Ammon's horn (tissue), 1 donor: ENCODE data around the gene SLC6A18.
"Not testable (repeated sequence)": the region's sequence is repeated elsewhere in the genome, so short reads cannot be mapped to it uniquely, and the experiment has no call there.

ENCODE experiments used
- DNase-seq: peaks from one replicate; pipeline ENCODE4 v3.0.0-alpha.2; 2016; ENCODE audit warnings: low spot score

Gene SLC6A18

DNA sequence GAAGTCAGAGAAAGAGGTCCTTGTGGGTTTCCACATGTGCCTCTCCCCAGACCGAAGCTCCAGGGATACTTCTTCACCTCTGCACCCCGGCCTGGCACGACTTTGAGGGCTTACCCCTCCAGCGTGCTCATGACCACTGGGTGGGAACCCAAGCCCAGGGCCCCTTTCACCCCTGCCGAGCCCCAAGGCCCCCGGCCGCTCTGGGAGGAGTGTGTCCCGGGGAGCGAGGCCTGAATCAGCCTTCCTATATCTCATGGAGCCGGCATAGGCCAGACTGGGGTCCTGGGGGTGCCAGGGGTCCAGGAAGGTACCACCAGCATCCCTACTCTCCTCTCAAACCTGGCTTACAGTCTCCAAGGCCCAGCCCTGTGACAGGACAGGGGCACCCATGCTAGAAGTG, 52.6 kb downstream of the SLC6A18 start:
- DNase-seq: no peak

DNA sequence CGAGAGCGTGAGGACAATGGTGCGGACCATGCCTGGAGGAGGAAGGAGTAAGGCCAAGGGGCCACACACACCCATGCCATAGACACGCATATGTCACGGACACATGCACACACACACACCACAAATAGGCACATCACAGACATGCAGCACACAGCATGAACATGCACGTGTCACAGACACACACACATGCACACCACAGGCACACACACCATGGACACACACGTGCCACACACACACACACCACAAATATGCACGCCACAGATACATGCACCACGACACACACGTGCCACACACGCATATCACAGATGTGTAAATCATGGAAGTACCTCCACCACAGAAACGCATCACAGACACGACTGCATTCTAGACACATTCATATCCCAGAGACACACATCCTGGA, 53.0 kb downstream of the SLC6A18 start:
- DNase-seq: no peak

DNA sequence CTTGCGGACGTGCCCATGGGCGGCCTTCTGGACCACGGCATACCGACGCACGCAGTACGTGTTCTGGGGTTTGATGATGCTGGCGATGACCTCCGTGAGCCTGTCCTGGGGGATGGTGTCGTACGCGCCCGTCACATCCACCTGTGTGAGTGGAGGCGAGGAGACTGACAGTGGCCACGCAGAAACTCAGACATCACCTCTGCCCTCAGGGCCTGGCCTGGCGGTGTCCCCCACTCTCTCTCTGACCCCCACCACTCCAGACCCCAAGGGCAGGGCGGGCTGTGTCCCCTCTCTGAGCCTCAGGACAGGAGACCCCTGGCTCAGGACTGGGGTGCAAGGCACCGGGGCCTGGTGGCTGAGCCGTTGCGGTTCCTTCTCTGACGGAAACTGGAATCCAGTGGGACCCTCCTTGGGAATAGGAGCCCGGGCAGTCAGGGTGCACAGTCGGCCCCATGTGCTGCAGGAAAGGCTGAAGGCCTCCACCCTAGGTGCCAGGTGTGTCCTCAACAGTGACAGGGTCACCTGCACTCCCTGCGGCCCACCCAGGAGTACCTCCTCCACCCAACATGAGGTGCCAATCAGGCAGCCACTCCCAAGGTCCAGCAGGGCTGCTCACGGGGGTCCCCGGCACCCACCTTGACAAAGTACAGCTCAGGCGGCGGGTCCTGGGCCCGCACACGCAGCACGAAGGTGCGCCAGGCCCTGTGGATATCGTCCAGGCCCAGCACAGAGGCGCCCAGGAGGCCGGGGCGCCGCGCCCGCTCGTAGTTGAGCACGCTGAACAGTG, 53.7 kb downstream of the SLC6A18 start:
- no peak for DNase-seq

DNA sequence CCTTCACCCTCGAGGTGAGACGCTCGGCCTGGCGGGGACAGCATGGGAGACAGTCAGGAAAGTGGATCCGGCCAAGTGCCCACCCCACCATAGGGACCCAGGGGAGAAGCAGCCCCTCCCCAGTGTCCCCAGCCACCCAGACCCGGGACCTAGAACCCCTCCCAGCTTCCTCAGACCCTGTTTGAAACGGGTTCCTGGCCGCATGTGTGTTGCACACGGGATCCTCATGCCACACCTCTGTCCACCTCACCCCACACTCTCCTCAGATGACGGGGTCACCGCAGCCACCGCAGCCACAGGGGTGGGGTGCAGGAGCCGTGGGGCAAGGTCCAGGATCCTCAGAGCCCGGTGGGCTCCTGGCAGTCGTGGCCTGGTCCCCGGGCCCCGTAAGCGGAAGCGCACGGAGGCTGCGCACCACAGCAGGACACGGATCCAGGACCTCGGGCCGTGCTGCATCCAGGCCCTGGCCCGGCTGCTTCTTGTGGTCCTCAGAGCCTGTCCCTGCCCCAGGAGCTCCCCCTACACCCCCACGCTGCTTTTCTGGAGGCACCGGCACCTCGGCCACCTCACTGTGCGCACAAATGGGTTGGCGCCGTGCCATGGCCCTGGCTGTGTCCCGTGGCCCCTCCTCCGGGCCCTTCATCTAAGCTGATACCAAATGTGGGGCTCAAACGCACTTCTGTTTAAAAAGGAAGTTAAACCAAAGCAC, 54.4 kb downstream of the SLC6A18 start:
- no peak for DNase-seq

DNA sequence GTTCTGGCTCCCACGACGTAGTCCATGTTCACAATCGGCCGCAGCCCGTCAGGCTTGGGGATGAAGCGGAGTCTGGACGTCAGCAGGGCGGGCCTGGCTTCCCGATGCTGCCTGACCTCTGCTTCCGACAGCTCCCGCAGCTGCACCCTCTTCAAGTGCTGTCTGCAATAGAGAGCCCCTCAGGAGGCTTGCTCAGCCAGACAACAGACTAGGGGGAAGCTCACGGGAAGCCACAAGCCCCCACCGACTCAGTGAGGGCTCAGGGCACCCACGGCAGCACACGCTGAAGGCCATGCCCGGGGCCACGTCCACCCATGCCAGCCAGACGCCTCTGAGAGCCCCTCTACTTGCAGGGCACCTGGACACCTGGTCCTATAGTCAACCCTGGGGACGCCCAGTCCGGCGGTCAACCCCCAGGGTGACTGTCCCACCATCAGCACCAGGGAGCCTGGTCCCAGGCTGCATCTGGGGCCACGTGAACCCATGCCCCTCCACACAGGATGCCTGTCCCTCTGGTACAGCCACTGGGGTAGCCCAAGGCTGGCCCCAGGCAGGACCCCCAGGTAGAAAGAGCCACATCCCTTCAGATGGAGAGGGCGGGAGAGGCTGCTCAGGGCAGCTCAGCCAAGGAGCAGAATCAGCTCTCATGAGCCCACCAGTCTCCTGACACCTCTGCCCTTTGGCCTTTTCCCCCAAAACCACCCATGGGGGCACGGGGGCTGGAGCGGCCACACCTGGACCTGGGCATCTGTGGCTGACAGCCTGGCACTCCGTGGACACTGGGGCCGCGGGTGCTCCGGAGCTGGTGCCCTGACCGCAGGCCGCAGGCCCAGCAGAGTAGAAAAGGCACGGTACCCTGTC, 55.2 kb downstream of the SLC6A18 start:
- no peak for DNase-seq

DNA sequence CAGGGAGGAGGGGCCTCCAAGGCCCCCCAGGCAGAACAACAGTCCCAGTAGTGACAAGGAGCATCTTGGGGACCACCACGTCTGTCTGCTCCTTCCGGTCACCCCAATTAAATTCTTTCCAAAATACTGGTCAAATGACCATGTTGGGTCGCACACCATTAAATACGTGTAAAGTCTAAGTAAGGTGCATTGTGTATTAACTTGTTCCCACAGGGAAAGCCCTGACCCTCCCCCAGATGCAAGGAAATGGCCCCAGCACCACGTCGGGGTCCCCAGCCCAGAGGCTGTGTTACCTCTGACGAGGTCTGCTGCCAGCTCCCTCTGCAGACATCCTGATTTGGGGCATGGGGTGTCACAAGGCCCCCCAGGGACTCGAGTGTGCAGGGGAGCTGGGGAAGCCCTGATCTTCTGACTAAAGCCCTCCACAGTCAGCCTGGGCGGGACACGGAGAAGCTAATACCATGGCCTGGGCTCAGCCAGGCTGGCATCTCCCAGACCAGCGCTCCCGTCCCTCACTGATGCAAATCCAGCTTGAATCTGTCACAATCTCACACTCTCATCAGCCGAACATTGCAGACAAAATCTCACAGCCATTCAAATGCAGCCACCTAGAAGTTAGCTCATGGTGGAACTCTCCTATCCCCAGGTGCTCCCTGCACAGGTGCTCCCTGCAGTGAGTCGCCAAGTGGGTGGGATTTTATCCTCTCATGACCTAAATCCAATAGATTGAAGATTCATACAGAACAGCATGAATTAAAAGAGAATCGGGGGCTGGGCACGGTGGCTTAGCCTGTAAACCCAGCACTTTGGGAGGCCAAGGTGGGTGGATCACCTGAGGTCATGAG, 56.1 kb downstream of the SLC6A18 start:
- DNase-seq: no peak

DNA sequence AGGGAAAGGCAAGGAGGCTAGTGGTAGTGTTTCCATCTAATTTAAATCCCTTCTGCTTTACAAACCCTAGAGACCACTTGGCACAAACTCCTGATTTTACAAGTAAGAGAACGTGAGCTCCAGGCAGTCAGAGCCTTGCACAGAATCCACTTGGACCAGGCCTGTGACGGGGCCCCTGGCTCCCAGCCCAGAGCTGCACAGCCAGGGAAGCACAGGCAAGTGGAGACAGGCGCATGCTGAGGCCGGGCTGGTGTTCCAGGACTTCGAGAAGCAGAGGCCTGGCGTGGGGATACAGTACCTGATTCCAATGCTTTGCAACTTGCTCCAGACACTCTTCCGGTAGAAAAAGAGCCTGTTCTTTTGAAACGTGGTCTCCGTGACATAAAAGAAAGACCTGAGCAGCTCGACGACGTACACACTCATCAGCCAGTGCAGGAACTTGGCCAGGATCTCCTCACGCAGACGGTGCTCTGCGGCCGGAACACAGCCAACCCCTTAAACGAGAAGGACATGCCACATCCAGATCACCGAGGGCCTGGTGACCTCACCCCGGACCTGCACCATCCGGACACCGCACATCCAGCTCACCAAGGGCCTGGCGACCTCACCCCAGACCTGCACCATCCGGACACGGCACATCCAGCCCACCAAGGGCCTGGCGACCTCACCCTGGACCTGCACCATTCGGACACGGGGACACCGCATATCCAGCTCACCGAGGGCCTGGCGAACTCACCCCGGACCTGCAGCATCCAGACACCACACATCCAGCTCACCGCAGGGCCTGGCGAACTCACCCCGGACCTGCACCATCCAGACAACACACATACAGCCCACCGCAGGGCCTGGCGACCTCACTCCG, 57.2 kb downstream of the SLC6A18 start:
- DNase-seq: no peak

DNA sequence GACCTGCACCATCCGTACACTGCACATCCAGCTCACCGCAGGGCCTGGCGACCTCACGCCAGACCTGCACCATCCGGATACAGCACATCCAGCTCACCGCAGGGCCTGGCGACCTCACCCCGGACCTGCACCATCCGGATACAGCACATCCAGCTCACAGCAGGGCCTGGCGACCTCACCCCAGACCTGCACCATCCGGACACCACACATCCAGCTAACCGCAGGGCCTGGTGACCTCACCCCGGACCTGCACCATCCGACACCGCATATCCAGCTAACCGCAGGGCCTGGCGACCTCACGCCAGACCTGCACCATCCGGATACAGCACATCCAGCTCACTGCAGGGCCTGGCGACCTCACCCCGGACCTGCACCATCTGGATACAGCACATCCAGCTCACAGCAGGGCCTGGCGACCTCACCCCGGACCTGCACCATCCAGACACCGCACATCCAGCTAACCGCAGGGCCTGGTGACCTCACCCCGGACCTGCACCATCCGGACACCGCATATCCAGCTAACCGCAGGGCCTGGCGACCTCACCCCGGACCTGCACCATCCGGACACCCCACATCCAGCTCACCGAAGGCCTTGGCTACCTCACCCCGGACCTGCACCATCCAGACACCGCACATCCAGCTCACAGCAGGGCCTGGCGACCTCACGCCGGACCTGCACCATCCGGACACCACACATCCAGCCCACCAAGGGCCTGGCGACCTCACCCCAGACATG, 58.0 kb downstream of the SLC6A18 start:
- not testable (repeated sequence) for DNase-seq

DNA sequence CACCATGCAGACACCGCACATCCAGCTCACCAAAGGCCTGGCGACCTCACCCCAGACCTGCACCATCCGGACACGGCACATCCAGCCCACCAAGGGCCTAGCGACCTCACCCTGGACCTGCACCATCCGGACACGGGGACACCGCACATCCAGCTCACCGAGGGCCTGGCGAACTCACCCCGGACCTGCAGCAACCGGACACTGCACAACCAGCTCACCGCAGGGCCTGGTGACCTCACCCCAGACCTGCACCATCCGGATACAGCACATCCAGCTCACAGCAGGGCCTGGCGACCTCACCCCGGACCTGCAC, 58.5 kb downstream of the SLC6A18 start:
- DNase-seq: not testable (repeated sequence)

DNA sequence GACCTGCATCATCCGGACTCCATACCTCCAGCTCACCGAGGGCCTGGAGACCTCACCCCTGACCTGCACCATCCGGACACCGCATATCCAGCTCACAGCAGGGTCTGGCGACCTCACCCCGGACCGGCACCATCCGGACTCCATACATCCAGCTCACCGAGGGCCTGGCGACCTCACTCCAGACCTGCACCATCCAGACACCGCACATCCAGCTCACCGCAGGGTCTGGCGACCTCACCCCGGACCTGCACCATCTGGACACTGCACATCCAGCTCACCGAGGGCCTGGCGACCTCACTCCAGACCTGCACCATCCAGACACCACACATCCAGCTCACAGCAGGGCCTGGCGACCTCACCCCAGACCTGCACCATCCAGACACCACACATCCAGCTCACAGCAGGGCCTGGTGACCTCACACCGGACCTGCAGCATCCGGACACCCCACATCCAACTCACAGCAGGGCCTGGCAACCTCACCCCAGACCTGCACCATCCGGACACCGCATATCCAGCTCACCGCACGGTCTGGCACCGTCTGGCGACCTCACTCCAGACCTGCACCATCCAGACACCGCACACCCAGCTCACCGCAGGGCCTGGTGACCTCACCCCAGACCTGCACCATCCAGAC, 59.3 kb downstream of the SLC6A18 start:
- not testable (repeated sequence) for DNase-seq

DNA sequence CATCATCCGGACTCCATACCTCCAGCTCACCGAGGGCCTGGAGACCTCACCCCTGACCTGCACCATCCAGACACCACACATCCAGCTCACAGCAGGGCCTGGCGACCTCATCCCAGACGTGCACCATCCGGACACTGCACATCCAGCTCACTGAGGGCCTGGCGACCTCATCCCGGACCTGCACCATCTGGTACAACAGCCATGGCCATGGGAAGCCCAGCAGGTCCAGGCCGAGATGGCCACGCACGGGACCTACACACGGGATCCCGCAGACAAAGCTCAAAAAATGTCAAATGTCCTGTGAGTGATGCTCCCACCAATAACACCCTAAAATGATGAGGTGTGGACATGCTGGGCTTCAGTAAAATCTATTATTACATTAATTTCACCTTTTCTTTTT, 60.0 kb downstream of the SLC6A18 start:
- no peak for DNase-seq

DNA sequence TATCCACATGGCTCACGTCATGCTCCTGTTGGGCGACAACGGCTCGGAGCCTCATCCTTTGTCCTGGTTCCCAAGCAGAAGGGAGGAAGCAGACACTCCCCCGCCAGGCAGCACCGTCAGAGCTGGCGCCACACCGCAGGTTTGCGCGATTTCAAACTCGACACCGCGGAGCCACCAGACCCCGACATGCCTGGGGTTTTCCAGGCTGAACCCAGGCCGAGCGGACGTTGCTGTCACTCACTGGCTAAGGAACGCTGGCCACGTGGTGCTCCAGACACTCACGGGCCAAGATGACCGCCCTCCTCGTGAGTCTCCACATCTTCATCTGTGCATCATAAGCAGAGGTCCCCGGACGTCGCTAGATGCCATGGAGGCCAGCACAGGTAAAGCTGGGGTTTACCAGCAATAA, 60.7 kb downstream of the SLC6A18 start:
- DNase-seq: no peak

DNA sequence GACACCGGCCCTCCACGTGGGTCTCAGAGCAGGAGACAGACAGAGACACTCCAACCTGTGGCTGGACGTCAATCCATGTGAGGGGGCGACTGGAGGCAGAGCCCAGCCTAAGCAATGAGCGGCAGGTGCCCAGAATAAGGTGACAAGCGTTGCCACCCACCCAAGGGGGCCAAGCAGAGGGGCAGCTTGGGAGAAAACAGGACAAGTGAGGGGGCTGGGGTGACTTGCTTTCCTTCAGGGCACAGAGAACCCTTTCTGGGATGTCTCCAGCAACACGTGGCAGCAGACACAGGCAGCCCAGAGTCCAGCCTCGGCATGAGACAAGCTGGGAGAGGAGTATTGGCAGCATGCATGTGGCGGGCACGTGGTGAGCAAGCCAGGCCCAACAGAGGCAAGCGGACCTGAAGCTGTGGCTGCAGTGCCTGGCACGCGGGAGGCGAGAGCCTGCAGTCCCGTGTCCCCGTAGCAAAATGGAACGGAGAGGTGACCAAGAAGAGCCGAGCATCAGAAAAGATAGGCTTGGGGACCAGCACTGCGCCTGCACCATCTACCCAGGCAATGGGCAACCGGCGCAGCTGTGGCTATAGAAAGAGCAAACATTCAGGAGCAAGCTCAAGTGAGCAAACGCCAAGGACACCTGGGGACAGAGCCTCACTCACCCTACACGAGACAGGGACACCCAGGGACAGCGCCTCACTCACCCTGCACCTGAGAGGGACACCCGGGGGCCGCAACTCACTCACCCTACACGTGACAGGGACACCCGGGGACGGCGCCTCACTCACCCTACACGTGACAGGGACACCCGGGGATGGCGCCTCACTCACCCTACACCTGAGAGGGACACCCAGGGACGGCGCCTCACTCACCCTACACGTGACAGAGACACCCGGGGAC, 63.5 kb downstream of the SLC6A18 start:
- DNase-seq: no peak

DNA sequence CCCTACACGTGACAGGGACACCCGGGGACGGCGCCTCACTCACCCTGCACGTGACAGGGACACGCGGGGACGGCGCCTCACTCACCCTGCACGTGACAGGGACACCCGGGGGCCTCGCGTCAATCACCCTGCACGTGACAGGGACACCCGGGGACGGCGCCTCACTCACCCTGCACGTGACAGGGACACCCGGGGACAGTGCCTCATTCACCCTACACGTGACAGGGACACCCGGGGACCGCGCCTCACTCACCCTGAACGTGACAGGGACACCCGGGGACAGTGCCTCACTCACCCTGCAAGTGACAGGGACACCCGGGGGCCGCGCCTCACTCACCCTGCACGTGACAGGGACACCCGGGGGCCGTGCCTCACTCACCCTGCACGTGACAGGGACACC, 64.4 kb downstream of the SLC6A18 start:
- DNase-seq: not testable (repeated sequence)

DNA sequence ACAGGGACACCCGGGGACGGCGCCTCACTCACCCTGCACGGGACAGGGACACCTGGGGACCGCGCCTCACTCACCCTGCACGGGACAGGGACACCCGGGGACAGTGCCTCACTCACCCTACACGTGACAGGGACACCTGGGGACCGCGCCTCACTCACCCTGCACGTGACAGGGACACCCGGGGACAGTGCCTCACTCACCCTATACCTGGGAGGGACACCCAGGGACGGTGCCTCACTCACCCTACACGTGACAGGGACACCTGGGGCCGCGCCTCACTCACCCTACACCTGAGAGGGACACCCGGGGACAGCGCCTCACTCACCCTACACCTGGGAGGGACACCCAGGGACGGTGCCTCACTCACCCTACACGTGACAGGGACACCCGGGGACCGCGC, 65.8 kb downstream of the SLC6A18 start:
- not testable (repeated sequence) for DNase-seq

DNA sequence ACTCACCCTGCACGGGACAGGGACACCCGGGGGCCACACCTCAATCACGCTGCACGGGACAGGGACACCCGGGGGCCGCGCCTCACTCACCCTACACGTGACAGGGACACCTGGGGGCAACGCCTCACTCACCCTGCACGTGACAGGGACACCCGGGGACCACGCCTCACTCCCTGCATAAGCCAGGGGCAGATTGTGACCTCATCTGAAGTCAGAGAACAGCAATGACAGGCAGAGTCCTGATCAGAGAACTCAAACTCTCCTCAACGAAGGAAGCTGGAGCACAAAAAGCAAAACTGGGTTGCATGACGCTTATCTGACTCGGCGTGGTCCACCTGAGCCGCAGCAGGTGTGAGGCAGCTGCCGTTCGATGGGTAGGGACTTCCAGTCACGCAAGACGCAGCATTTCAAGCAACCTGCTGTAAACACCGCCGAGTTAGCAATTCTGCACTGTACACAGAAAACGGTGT, 66.5 kb downstream of the SLC6A18 start:
- DNase-seq: no peak

DNA sequence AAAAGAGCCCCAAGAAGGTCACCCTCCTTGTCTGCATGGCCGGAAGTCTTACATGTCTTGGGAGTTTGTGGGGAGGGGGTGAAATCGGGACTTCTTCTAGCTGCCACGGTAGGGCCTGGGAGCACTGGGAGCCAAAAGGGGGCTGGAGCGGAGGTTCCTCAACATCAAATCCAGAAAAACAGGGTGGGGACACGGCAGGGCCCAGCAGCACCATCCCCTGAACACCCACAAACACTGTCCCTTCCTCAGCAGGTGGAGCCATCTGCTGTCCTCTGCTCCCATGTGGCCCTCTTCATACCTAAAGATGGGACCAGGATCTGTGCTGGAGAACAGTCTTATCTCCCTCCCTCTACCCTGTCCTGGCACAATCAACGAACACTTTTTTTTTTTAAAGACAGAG, 67.0 kb downstream of the SLC6A18 start:
- no peak for DNase-seq

DNA sequence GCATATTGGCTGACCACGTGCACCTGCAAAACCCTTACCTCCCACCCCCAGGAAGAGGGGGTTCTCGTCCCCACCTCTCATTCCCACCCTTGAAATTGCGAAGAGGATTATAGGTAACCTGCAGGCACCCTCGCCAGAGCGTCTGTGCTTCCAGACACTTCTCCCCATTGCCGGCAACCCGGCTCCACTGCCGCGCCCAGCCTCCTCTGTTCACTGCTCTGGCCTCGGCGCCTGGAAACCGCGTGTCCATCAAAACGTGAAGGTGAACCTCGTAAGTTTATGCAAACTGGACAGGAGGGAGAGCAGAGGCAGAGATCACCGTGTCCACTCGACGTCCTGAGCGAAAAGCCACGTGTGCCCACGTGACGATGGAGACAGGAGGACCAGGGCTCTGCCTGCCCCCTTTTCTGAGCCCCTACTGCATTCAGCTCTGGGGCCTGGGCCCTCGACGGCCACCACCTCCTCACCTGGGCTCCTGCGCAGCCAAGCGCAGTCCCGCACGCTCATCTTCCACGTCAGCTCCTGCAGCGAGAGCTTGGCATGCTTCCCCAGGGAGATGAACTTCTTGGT, 67.8 kb downstream of the SLC6A18 start:
- DNase-seq: no peak
